ENCODE measurements around the gene CFLAR.

DNA sequence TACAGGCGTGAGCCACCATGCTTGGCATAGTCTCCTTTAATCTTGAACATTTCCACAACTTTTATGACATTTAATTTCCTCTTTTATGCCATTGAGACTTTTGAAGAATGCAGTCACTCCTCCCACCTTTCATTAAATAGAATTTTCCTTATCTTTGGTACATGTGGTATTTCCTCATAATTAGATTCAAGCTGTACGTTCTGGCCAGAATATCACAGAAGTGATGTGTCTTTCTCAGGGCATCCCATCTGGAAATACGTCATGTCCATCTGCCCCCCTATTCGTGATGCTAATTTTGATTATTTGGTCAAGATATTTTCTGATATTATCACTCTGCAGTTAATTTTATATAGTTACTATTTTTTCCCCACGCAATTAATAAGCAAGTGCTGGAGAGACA, 83.9 kb downstream of the CFLAR start:
- TF ChIP-seq YY1 (IDR thresholded peaks at IDR 0.05) (no peak), JUND (IDR thresholded peaks at IDR 0.05) (no peak), EGR1 (IDR thresholded peaks at IDR 0.05; ENCODE audit: low read depth in 2 of 2) (no peak), FOXA1 (IDR thresholded peaks at IDR 0.05) (no peak), TAF1 (conservative IDR thresholded peaks at IDR 0.05) (no peak), RXRA (IDR thresholded peaks at IDR 0.05) (no peak), RAD21 (IDR thresholded peaks at IDR 0.05) (no peak), GABPA (IDR thresholded peaks at IDR 0.05 in 1 of 2, conservative IDR thresholded peaks at IDR 0.05 in 1 of 2) (no peak), SP1 (IDR thresholded peaks at IDR 0.05) (no peak)
- TF ChIP-seq, protein P1, sequence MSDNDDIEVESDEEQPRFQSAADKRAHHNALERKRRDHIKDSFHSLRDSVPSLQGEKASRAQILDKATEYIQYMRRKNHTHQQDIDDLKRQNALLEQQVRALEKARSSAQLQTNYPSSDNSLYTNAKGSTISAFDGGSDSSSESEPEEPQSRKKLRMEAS (IDR thresholded peaks at IDR 0.05): no peak
- TF ChIP-seq, protein P2, sequence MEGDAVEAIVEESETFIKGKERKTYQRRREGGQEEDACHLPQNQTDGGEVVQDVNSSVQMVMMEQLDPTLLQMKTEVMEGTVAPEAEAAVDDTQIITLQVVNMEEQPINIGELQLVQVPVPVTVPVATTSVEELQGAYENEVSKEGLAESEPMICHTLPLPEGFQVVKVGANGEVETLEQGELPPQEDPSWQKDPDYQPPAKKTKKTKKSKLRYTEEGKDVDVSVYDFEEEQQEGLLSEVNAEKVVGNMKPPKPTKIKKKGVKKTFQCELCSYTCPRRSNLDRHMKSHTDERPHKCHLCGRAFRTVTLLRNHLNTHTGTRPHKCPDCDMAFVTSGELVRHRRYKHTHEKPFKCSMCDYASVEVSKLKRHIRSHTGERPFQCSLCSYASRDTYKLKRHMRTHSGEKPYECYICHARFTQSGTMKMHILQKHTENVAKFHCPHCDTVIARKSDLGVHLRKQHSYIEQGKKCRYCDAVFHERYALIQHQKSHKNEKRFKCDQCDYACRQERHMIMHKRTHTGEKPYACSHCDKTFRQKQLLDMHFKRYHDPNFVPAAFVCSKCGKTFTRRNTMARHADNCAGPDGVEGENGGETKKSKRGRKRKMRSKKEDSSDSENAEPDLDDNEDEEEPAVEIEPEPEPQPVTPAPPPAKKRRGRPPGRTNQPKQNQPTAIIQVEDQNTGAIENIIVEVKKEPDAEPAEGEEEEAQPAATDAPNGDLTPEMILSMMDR (IDR thresholded peaks at IDR 0.05; ENCODE audit: low read depth, low read length, missing input control): no peak
- TF ChIP-seq, protein P3, sequence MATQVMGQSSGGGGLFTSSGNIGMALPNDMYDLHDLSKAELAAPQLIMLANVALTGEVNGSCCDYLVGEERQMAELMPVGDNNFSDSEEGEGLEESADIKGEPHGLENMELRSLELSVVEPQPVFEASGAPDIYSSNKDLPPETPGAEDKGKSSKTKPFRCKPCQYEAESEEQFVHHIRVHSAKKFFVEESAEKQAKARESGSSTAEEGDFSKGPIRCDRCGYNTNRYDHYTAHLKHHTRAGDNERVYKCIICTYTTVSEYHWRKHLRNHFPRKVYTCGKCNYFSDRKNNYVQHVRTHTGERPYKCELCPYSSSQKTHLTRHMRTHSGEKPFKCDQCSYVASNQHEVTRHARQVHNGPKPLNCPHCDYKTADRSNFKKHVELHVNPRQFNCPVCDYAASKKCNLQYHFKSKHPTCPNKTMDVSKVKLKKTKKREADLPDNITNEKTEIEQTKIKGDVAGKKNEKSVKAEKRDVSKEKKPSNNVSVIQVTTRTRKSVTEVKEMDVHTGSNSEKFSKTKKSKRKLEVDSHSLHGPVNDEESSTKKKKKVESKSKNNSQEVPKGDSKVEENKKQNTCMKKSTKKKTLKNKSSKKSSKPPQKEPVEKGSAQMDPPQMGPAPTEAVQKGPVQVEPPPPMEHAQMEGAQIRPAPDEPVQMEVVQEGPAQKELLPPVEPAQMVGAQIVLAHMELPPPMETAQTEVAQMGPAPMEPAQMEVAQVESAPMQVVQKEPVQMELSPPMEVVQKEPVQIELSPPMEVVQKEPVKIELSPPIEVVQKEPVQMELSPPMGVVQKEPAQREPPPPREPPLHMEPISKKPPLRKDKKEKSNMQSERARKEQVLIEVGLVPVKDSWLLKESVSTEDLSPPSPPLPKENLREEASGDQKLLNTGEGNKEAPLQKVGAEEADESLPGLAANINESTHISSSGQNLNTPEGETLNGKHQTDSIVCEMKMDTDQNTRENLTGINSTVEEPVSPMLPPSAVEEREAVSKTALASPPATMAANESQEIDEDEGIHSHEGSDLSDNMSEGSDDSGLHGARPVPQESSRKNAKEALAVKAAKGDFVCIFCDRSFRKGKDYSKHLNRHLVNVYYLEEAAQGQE (IDR thresholded peaks at IDR 0.05): no peak
- TF ChIP-seq, protein P4, sequence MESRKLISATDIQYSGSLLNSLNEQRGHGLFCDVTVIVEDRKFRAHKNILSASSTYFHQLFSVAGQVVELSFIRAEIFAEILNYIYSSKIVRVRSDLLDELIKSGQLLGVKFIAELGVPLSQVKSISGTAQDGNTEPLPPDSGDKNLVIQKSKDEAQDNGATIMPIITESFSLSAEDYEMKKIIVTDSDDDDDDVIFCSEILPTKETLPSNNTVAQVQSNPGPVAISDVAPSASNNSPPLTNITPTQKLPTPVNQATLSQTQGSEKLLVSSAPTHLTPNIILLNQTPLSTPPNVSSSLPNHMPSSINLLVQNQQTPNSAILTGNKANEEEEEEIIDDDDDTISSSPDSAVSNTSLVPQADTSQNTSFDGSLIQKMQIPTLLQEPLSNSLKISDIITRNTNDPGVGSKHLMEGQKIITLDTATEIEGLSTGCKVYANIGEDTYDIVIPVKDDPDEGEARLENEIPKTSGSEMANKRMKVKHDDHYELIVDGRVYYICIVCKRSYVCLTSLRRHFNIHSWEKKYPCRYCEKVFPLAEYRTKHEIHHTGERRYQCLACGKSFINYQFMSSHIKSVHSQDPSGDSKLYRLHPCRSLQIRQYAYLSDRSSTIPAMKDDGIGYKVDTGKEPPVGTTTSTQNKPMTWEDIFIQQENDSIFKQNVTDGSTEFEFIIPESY (IDR thresholded peaks at IDR 0.05): no peak
- TF ChIP-seq, protein P5, sequence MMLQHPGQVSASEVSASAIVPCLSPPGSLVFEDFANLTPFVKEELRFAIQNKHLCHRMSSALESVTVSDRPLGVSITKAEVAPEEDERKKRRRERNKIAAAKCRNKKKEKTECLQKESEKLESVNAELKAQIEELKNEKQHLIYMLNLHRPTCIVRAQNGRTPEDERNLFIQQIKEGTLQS (IDR thresholded peaks at IDR 0.05): no peak
